Caco-2 (cell line): ENCODE measurements around the gene BRD4. TPM values are rescaled to one million over a fixed set of nuclear protein-coding genes. Genes with fewer than 3 reads are reported as not detected.

Experiments used
- BruUV-seq: library from RNA; stranded (reverse); fragments of 400-500 nt; replicated peaks from 2 replicates; lab custom pipeline; 2021; lab: Mats Ljungman, UMichigan
- CTCF ChIA-PET: fragments of 300-600 bp; sonication (Branson Sonifier 250); formaldehyde crosslinking; loops from one replicate; lab custom pipeline; 2022; ENCODE audit warnings: antibody characterized with exemption; lab: Charles Lee
- POLR2A ChIA-PET: fragments of 300-600 bp; sonication (Branson Sonifier 250); formaldehyde crosslinking; loops from one replicate; lab custom pipeline; 2022; ENCODE audit warnings: antibody characterized with exemption; lab: Charles Lee
- DNase-seq, 2 experiments: peaks; one replicate each; pipeline versions ENCODE4 v3.0.0 to v3.0.0-alpha.2; 2020 to 2022
- H3K27me3 ChIP-seq: replicated peaks from 2 replicates; pipeline ENCODE4 v1.6.0; 2011; ENCODE audit warnings: low read length; ENCODE audit not compliant: control insufficient read depth, insufficient read depth
- H3K36me3 ChIP-seq: 2 replicates; pipeline ENCODE4 v1.5.1; 2011; ENCODE audit warnings: low read length; ENCODE audit not compliant: control insufficient read depth, insufficient read depth
- H3K4me1 ChIP-seq: fragments of 250-450 bp; sonication (Bioruptor Pico); 2 replicates; pipeline ENCODE4 v1.5.1; 2020; ENCODE audit warnings: mild to moderate bottlenecking
- H3K4me3 ChIP-seq: 2 replicates; pipeline ENCODE4 v1.5.1; 2011; ENCODE audit warnings: low read depth, mild to moderate bottlenecking, control low read depth, low read length
- H3K9me3 ChIP-seq: fragments of 250-450 bp; sonication (Bioruptor Pico); 2 replicates; pipeline ENCODE4 v1.5.1; 2020; ENCODE audit warnings: mild to moderate bottlenecking, moderate library complexity
- H3K27ac Mint-ChIP-seq: one replicate; pipeline ENCODE4 v1.8.0; 2022; ENCODE audit warnings: mixed read lengths; ENCODE audit not compliant: unreplicated experiment
- H3K27me3 Mint-ChIP-seq: one replicate; pipeline ENCODE4 v1.8.0; 2022; ENCODE audit warnings: mixed read lengths; ENCODE audit not compliant: insufficient read depth, unreplicated experiment
- H3K36me3 Mint-ChIP-seq: one replicate; pipeline ENCODE4 v1.8.0; 2022; ENCODE audit warnings: mild to moderate bottlenecking, mixed read lengths; ENCODE audit not compliant: insufficient read depth, unreplicated experiment
- H3K4me1 Mint-ChIP-seq: one replicate; pipeline ENCODE4 v1.8.0; 2022; ENCODE audit warnings: low read depth, mixed read lengths; ENCODE audit not compliant: unreplicated experiment
- H3K4me3 Mint-ChIP-seq: one replicate; pipeline ENCODE4 v1.8.0; 2022; ENCODE audit warnings: mild to moderate bottlenecking, moderate library complexity, mixed read lengths; ENCODE audit not compliant: unreplicated experiment
- H3K9me3 Mint-ChIP-seq: one replicate; pipeline ENCODE4 v1.8.0; 2022; ENCODE audit warnings: mixed read lengths; ENCODE audit not compliant: unreplicated experiment
- CTCF ChIP-seq, 2 experiments: fragments of 200-600 bp in 1 of 2; IDR thresholded peaks; 1 replicate in 1 of 2; 2 replicates in 1 of 2; pipeline versions ENCODE4 v1.5.1 to v1.8.0; 2011 to 2022; ENCODE audit warnings: antibody characterized with exemption in 1 of 2, control low read depth in 1 of 2, inconsistent platforms in 1 of 2, low read depth in 1 of 2, low read length in 1 of 2, mild to moderate bottlenecking in 1 of 2, moderate library complexity in 1 of 2; ENCODE audit not compliant: insufficient read depth in 1 of 2, severe bottlenecking in 1 of 2, unreplicated experiment in 1 of 2
- intact Hi-C: fragments of 100-400 bp; cut with micrococcal nuclease; formaldehyde crosslinking; loops from one replicate; pipeline ENCODE4 v1.10.0; 2022; ENCODE audit not compliant: unreplicated experiment
- total RNA-seq: library from RNA; stranded (reverse); gene quantifications from 2 replicates; pipeline ENCODE4 v1.2.3, GENCODE V29; 2022

BRD4 gene
- total RNA-seq, 1 experiment from 2014 or later = 170 TPM

DNA sequence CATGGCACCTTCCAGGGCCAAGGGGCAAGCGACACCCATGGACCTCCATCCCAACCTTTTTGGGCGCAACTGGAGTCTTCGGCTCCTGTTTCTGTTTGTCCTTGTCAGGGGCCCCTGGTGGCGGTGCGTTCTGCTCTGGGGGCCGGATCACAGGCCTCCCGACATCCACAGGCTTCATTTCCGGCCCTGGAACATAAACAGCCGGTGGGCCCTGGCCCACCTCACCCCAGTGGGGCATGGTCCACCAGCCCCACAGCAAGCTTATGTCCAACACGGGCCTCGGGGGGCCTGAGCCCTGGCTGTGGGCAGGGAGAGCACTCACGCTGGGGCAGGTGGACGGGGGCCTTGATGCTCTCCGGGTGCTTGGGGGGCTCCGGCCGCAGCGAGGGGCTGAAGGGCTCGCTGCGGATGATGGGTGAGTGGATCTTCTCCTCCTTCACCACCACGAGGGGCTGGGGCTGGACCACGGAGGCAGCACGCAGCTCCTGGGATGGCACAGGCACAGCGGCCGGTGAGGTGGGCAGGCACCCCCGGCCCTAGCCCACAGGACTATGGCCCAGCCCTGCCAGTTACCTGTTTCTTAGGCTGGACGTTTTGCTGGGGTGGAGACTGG is 92.9 kb downstream of the BRD4 start:
- peaks cover 92% of the 10 kb centered on the region for H3K36me3 Mint-ChIP-seq

GRCh38 chr19:15238639-15239155 is 93.6 kb downstream of the BRD4 start:
- H3K4me3 ChIP-seq = no peak overlapping the region
- no peaks in the 10 kb centered on the region; the same call in 1 of the 2 replicates for H3K36me3 ChIP-seq
- Mint-ChIP-seq H3K4me1 (no peaks in the 10 kb centered on the region), H3K27ac (no peak overlapping the region), H3K9me3 (no peaks in the 10 kb centered on the region), H3K27me3 (no peaks in the 10 kb centered on the region), H3K36me3 (peaks cover 93% of the 10 kb centered on the region), H3K4me3 (no peak overlapping the region)
- H3K27me3 ChIP-seq = no peaks in the 10 kb centered on the region
- H3K9me3 ChIP-seq = no peaks in the 10 kb centered on the region
- peak in 1 of 2 experiments; percentile 42 for DNase-seq
- TF ChIP-seq CTCF (IDR thresholded peaks at IDR 0.05; ENCODE audit: insufficient read depth in 1 of 2, low read depth in 1 of 2, low read length in 1 of 2, severe bottlenecking in 1 of 2, unreplicated experiment in 1 of 2) = no peak
- ChIA-PET POLR2A (no interaction called here), CTCF (interaction anchor here (1.0 to 1.1 kb wide), 2 partner anchors 43 to 77 kb away, joined by 3 to 9 read pairs; no protein-coding TSS in a partner anchor)
- BruUV-seq = no TSS peak
- intact Hi-C loops = no loop called here
- H3K4me1 ChIP-seq = no peaks in the 10 kb centered on the region

More for the DNA sequence above, 92.9 kb downstream of the BRD4 start:
- no peak overlapping the region for H3K4me3 ChIP-seq
- Mint-ChIP-seq H3K4me1 (no peaks in the 10 kb centered on the region), H3K4me3 (no peak overlapping the region), H3K27me3 (no peaks in the 10 kb centered on the region), H3K27ac (no peak overlapping the region), H3K9me3 (no peaks in the 10 kb centered on the region)
- POLR2A ChIA-PET = no interaction called here
- H3K9me3 ChIP-seq = no peaks in the 10 kb centered on the region
- H3K4me1 ChIP-seq = no peaks in the 10 kb centered on the region
- intact Hi-C loops = no loop called here
- DNase-seq = no peak
- H3K36me3 ChIP-seq = peaks cover 2% of the 10 kb centered on the region; the same call in 1 of the 2 replicates
- TF ChIP-seq CTCF (IDR thresholded peaks at IDR 0.05; ENCODE audit: insufficient read depth in 1 of 2, low read depth in 1 of 2, low read length in 1 of 2, severe bottlenecking in 1 of 2, unreplicated experiment in 1 of 2) = no peak
- no peaks in the 10 kb centered on the region for H3K27me3 ChIP-seq
- CTCF ChIA-PET = interaction anchor here (0.6 to 1.0 kb wide), 2 partner anchors 77 to 148 kb away, joined by 4 to 9 read pairs; no protein-coding TSS in a partner anchor
- BruUV-seq = no TSS peak

GRCh38 chr19:15237759-15238638 is 94.3 kb downstream of the BRD4 start:
- intact Hi-C loops = no loop called here
- Mint-ChIP-seq H3K4me3 (no peak overlapping the region), H3K9me3 (no peaks in the 10 kb centered on the region), H3K36me3 (peaks cover 93% of the 10 kb centered on the region), H3K27me3 (no peaks in the 10 kb centered on the region), H3K4me1 (no peaks in the 10 kb centered on the region), H3K27ac (no peak overlapping the region)
- no peak for TF ChIP-seq CTCF (IDR thresholded peaks at IDR 0.05; ENCODE audit: insufficient read depth in 1 of 2, low read depth in 1 of 2, low read length in 1 of 2, severe bottlenecking in 1 of 2, unreplicated experiment in 1 of 2)
- ChIA-PET CTCF (interaction anchor here (0.7 to 1.1 kb wide), 2 partner anchors 42 to 1744 kb away, joined by 3 to 4 read pairs; no protein-coding TSS in a partner anchor), POLR2A (interaction anchor here (0.6 kb wide), 1 partner anchor 142 kb away, joined by 6 read pairs; the partner anchor contains the start of gene AKAP8)
- Histone ChIP-seq H3K36me3 (no peaks in the 10 kb centered on the region; the same call in 1 of the 2 replicates), H3K27me3 (no peaks in the 10 kb centered on the region), H3K4me1 (no peaks in the 10 kb centered on the region), H3K4me3 (no peak overlapping the region), H3K9me3 (no peaks in the 10 kb centered on the region)
- no peak for DNase-seq
- BruUV-seq = no TSS peak
